Panc1 (cell line): ENCODE results near the gene LYSMD4. TPM values are rescaled to one million over a fixed set of nuclear protein-coding genes. Genes with fewer than 3 reads are reported as not detected.
A peak's percentile ranks its signal among the peaks of the same experiment; 100 is the strongest.
"Not testable (repeated sequence)": the region's sequence is repeated elsewhere in the genome, so short reads cannot be mapped to it uniquely, and the experiment has no call there.

Experiments
- ATAC-seq: fragments of 200-7000 bp; cut with Tn5 transposase; 2 replicates; pipeline ENCODE4 v1.9.1; 2020; ENCODE audit warnings: mild to moderate bottlenecking, moderate library complexity
- BruUV-seq: library from RNA; stranded (reverse); fragments of 400-500 nt; replicated peaks from 2 replicates; lab custom pipeline; 2021; lab: Mats Ljungman, UMichigan
- CTCF ChIA-PET: fragments of 300-600 bp; sonication (Branson Sonifier 250); formaldehyde crosslinking; loops from one replicate; lab custom pipeline; 2022; ENCODE audit warnings: antibody characterized with exemption; lab: Charles Lee
- POLR2A ChIA-PET: fragments of 300-600 bp; sonication (Branson Sonifier 250); formaldehyde crosslinking; loops from one replicate; lab custom pipeline; 2022; ENCODE audit warnings: antibody characterized with exemption; lab: Charles Lee
- DNase-seq: peaks from one replicate; pipeline ENCODE4 v3.0.0-alpha.2; 2010; ENCODE audit warnings: low read depth, low spot score
- H3K27ac ChIP-seq: 2 replicates; pipeline ENCODE4 v1.5.1; 2011; ENCODE audit warnings: mild to moderate bottlenecking, low read length, inconsistent platforms
- H3K27me3 ChIP-seq: fragments of 200-500 bp; sonication (Bioruptor generic); 2 replicates; pipeline ENCODE4 v1.6.0; 2014; ENCODE audit warnings: low read length, inconsistent platforms; ENCODE audit not compliant: control insufficient read depth, insufficient read depth
- H3K36me3 ChIP-seq: fragments of 200-500 bp; sonication (Bioruptor generic); 2 replicates; pipeline ENCODE4 v1.5.1; 2014; ENCODE audit warnings: inconsistent platforms, mild to moderate bottlenecking, low read length, moderate library complexity; ENCODE audit not compliant: control insufficient read depth, insufficient read depth
- H3K4me1 ChIP-seq: 2 replicates; pipeline ENCODE4 v1.5.1; 2011; ENCODE audit warnings: inconsistent platforms, mild to moderate bottlenecking, low read length, moderate library complexity; ENCODE audit not compliant: control insufficient read depth, insufficient read depth
- H3K4me3 ChIP-seq, 2 experiments: 2 replicates each; pipeline ENCODE4 v1.5.1; 2011 to 2012; ENCODE audit warnings: low read depth in 2 of 2, low read length in 2 of 2, mild to moderate bottlenecking in 2 of 2, inconsistent platforms in 1 of 2, moderate library complexity in 1 of 2
- H3K9me3 ChIP-seq: fragments of 200-500 bp; sonication (Bioruptor generic); 2 replicates; pipeline ENCODE4 v1.5.1; 2014; ENCODE audit warnings: low read depth, mild to moderate bottlenecking, inconsistent platforms, low read length, moderate library complexity; ENCODE audit not compliant: control insufficient read depth, insufficient read depth
- CTCF ChIP-seq: fragments of 450-650 bp; IDR thresholded peaks from 2 replicates; pipeline ENCODE4 v1.5.1; 2017; ENCODE audit warnings: mild to moderate bottlenecking
- POLR2AphosphoS5 ChIP-seq: IDR thresholded peaks from 2 replicates; pipeline ENCODE4 v1.6.1; 2012; ENCODE audit warnings: mild to moderate bottlenecking, low read depth, low read length, moderate library complexity
- REST ChIP-seq, 2 experiments: IDR thresholded peaks; 2 replicates each; pipeline ENCODE4 v1.6.1; 2011 to 2012; ENCODE audit warnings: low read depth in 2 of 2, control low read depth in 1 of 2, low read length in 1 of 2, mild to moderate bottlenecking in 1 of 2, moderate library complexity in 1 of 2; ENCODE audit not compliant: insufficient read depth in 1 of 2
- SIN3A ChIP-seq: IDR thresholded peaks from 2 replicates; pipeline ENCODE4 v1.6.1; 2012; ENCODE audit warnings: low read depth, mild to moderate bottlenecking, low read length, moderate library complexity, borderline replicate concordance; ENCODE audit not compliant: insufficient read depth
- TCF7L2 ChIP-seq: IDR thresholded peaks from 2 replicates; pipeline ENCODE4 v1.6.1; 2011; ENCODE audit warnings: mild to moderate bottlenecking, low read depth, low read length, inconsistent platforms
- in situ Hi-C: cut with HindIII; loops from 2 replicates; pipeline ENCODE4 v1.10.0; 2016; ENCODE audit warnings: low sequenced_read_pairs, low pct_unique_long_range_greater_than_20kb
- intact Hi-C: fragments of 100-400 bp; cut with micrococcal nuclease; formaldehyde crosslinking; loops from one replicate; pipeline ENCODE4 v1.10.0; 2022; ENCODE audit not compliant: unreplicated experiment
- total RNA-seq: library from RNA; stranded (reverse); gene quantifications from one replicate; pipeline ENCODE4 v1.2.1, GENCODE V29; 2021; ENCODE audit not compliant: unreplicated experiment

LYSMD4 gene
- total RNA-seq, 1 experiment from 2014 or later, result 8.9 TPM

- H3K4me3 ChIP-seq, result no peak overlapping the region
- H3K27me3 ChIP-seq, result no peaks in the 10 kb centered on the region
- no peaks in the 10 kb centered on the region for H3K36me3 ChIP-seq
- CTCF ChIA-PET, result no interaction called here
- ATAC-seq, result no peak
- H3K9me3 ChIP-seq, result no peaks in the 10 kb centered on the region
- no peak for DNase-seq
- POLR2A ChIA-PET, result no interaction called here
- no TSS peak for BruUV-seq
- TF ChIP-seq POLR2AphosphoS5, result no peak
- TF ChIP-seq REST (IDR thresholded peaks at IDR 0.05; ENCODE audit: insufficient read depth in 1 of 2, low read depth in 2 of 2, low read length in 1 of 2), result no peak
- no peak for TF ChIP-seq CTCF
- no peak for TF ChIP-seq SIN3A
- TF ChIP-seq TCF7L2, result no peak
- H3K4me1 ChIP-seq, result peaks cover 5% of the 10 kb centered on the region; the same call in 1 of the 2 replicates
- in situ Hi-C loops, result no loop called here
- no peak overlapping the region for H3K27ac ChIP-seq
- intact Hi-C loops, result no loop called here
These were observed 1.3 kb upstream of the LYSMD4 start for GRCh38 chr15:99734575-99734974.

- POLR2A ChIA-PET, H3K4me1 ChIP-seq, ATAC-seq, intact Hi-C loops, in situ Hi-C loops, H3K27me3 ChIP-seq, DNase-seq, H3K36me3 ChIP-seq, CTCF ChIA-PET, H3K9me3 ChIP-seq, BruUV-seq: not testable (repeated sequence)
- peak overlapping the region; percentile 86 for H3K27ac ChIP-seq
- peak overlapping the region; percentile 72 to 93 for H3K4me3 ChIP-seq
These were observed 729 bp upstream of the LYSMD4 start for GRCh38 chr15:99734040-99734291.

GRCh38 chr15:99732751-99733267 is 428 bp downstream of the LYSMD4 start:
- ATAC-seq, result peak; percentile 67
- CTCF ChIA-PET, result interaction anchor here (0.6 to 1.1 kb wide), 6 partner anchors 11 to 623 kb away, joined by 3 to 14 read pairs (median 5); no protein-coding TSS in a partner anchor
- peak overlapping the region; percentile 72 for H3K4me3 ChIP-seq
- no peaks in the 10 kb centered on the region for H3K27me3 ChIP-seq
- no peaks in the 10 kb centered on the region for H3K36me3 ChIP-seq
- in situ Hi-C loops (no loop called here), intact Hi-C loops (no loop called here)
- TF ChIP-seq POLR2AphosphoS5 (no peak), SIN3A (0 out of 2 replicates have a peak, but pooled peaks have one; percentile 29), REST (IDR thresholded peaks at IDR 0.05; ENCODE audit: insufficient read depth in 1 of 2, low read depth in 2 of 2, low read length in 1 of 2) (no peak), TCF7L2 (no peak), CTCF (no peak)
- peak overlapping the region; percentile 72 for H3K27ac ChIP-seq
- no TSS peak for BruUV-seq
- H3K4me1 ChIP-seq, result peaks cover 5% of the 10 kb centered on the region; the same call in 1 of the 2 replicates
- no peak for DNase-seq
- no peaks in the 10 kb centered on the region for H3K9me3 ChIP-seq
- POLR2A ChIA-PET, result interaction anchor here (0.6 to 0.9 kb wide), 10 partner anchors 14 to 1171 kb away, joined by 3 to 9 read pairs (median 5); no protein-coding TSS in a partner anchor
